Neural cell (in vitro differentiated cells): ENCODE data around the gene ATP5ME. TPM values are rescaled to one million over a fixed set of nuclear protein-coding genes. Genes with fewer than 3 reads are reported as not detected.

Source experiments
- H2AFZ ChIP-seq: fragments of 200-600, 300-800 bp; sonication (generic), shearing (Covaris generic); 2 replicates; pipeline ENCODE4 v1.6.0; 2014; ENCODE audit warnings: low read depth, mild to moderate bottlenecking, antibody characterized with exemption, low read length, moderate library complexity
- H3F3A ChIP-seq: fragments of 200-600 bp; shearing (Covaris generic); 2 replicates; pipeline ENCODE4 v1.6.1; 2016; ENCODE audit warnings: mild to moderate bottlenecking, moderate library complexity, mixed read lengths, antibody characterized with exemption, low read length; ENCODE audit not compliant: insufficient read depth, poor library complexity, severe bottlenecking
- H3K27ac ChIP-seq: fragments of 200-600, 300-800 bp; sonication (generic), shearing (Covaris generic); 2 replicates; pipeline ENCODE4 v1.5.1; 2014; ENCODE audit warnings: mild to moderate bottlenecking, low read length, moderate library complexity
- H3K27me3 ChIP-seq: fragments of 300-800, 200-600 bp; sonication (generic), shearing (Covaris generic); 2 replicates; pipeline ENCODE4 v1.6.0; 2014; ENCODE audit warnings: mild to moderate bottlenecking, low read depth, low read length, moderate library complexity; ENCODE audit not compliant: insufficient read depth
- H3K36me3 ChIP-seq: fragments of 300-800, 200-600 bp; sonication (generic), shearing (Covaris generic); 2 replicates; pipeline ENCODE4 v1.5.1; 2014; ENCODE audit warnings: mild to moderate bottlenecking, antibody characterized with exemption, low read length, moderate library complexity; ENCODE audit not compliant: insufficient read depth
- H3K4me2 ChIP-seq: fragments of 300-800, 200-600 bp; sonication (generic), shearing (Covaris generic); 2 replicates; pipeline ENCODE4 v1.6.0; 2014; ENCODE audit warnings: mild to moderate bottlenecking, low read length
- H3K4me3 ChIP-seq: fragments of 300-800, 200-600 bp; sonication (generic), shearing (Covaris generic); 2 replicates; pipeline ENCODE4 v1.5.1; 2014; ENCODE audit warnings: mild to moderate bottlenecking, low read length, moderate library complexity
- H3K79me2 ChIP-seq: fragments of 200-600 bp; shearing (Covaris generic); replicated peaks from 2 replicates; pipeline ENCODE4 v1.6.0; 2014; ENCODE audit warnings: mild to moderate bottlenecking, low read length, moderate library complexity; ENCODE audit not compliant: insufficient read depth
- H3K9ac ChIP-seq: fragments of 300-800, 200-600 bp; sonication (generic), shearing (Covaris generic); 2 replicates; pipeline ENCODE4 v1.6.1; 2016; ENCODE audit warnings: mild to moderate bottlenecking, low read length, mixed read lengths
- H3K9me2 ChIP-seq: fragments of 200-600 bp; shearing (Covaris generic); 2 replicates; pipeline ENCODE4 v1.6.1; 2016; ENCODE audit warnings: mild to moderate bottlenecking, low read length, mixed read lengths; ENCODE audit not compliant: insufficient read depth
- H3K9me3 ChIP-seq: fragments of 200-600, 300-800 bp; sonication (generic), shearing (Covaris generic); 2 replicates; pipeline ENCODE4 v1.6.1; 2016; ENCODE audit warnings: mild to moderate bottlenecking, mixed run types, low read length, moderate library complexity, mixed read lengths
- H4K20me1 ChIP-seq: fragments of 200-600 bp; shearing (Covaris generic); 2 replicates; pipeline ENCODE4 v1.6.1; 2016; ENCODE audit warnings: mild to moderate bottlenecking, mixed run types; ENCODE audit not compliant: insufficient read depth
- CTCF ChIP-seq: fragments of 450-650 bp; IDR thresholded peaks from 2 replicates; pipeline ENCODE4 v1.5.1; 2014; ENCODE audit warnings: antibody characterized with exemption, mild to moderate bottlenecking, moderate library complexity; ENCODE audit not compliant: poor library complexity, severe bottlenecking
- EP300 ChIP-seq: fragments of 450-650 bp; conservative IDR thresholded peaks from 2 replicates; pipeline ENCODE4 v1.6.1; 2014; ENCODE audit warnings: antibody characterized with exemption, mild to moderate bottlenecking, moderate library complexity; ENCODE audit not compliant: poor library complexity, severe bottlenecking
- EZH2 ChIP-seq: fragments of 200-600, 300-800 bp; shearing (Covaris generic), sonication (generic); IDR thresholded peaks from 2 replicates; pipeline ENCODE4 v1.6.1; 2014; ENCODE audit warnings: antibody characterized with exemption, low read length, borderline replicate concordance, mild to moderate bottlenecking; ENCODE audit not compliant: insufficient read depth, poor library complexity, severe bottlenecking
- MXI1 ChIP-seq: fragments of 450-650 bp; conservative IDR thresholded peaks from 2 replicates; pipeline ENCODE4 v1.6.1; 2014; ENCODE audit warnings: antibody characterized with exemption, mild to moderate bottlenecking; ENCODE audit not compliant: poor library complexity, severe bottlenecking
- POLR2AphosphoS5 ChIP-seq: IDR thresholded peaks from 2 replicates; pipeline ENCODE4 v1.6.1; 2012
- RAD21 ChIP-seq: fragments of 450-650 bp; conservative IDR thresholded peaks from 2 replicates; pipeline ENCODE4 v1.6.1; 2014; ENCODE audit warnings: antibody characterized with exemption, mild to moderate bottlenecking, moderate library complexity
- REST ChIP-seq: IDR thresholded peaks from 2 replicates; pipeline ENCODE4 v1.6.1; 2012; ENCODE audit warnings: borderline replicate concordance
- SMC3 ChIP-seq: fragments of 450-650 bp; conservative IDR thresholded peaks from 2 replicates; pipeline ENCODE4 v1.6.1; 2014; ENCODE audit warnings: antibody characterized with exemption, mild to moderate bottlenecking, moderate library complexity; ENCODE audit not compliant: poor library complexity
- TAF1 ChIP-seq: IDR thresholded peaks from 2 replicates; pipeline ENCODE4 v1.6.1; 2012; ENCODE audit warnings: low read depth
- polyA plus RNA-seq: library from polyadenylated mRNA; depleted of rRNA; stranded (reverse); fragments of >200 nt; gene quantifications from 2 replicates; pipeline ENCODE4 v1.2.3, GENCODE V29; 2014

ATP5ME gene
- polyA plus RNA-seq, 1 donor from 2014 or later: 156 TPM

GRCh38 chr4:623914-624566 is 50.0 kb downstream of the ATP5ME start:
- no peak for TF ChIP-seq MXI1
- no peak for TF ChIP-seq CTCF
- TF ChIP-seq REST: no peak
- no peak for TF ChIP-seq RAD21
- TF ChIP-seq EP300: no peak
- Histone ChIP-seq H3K9me2 (no peaks in the 10 kb centered on the region), H3K4me2 (no peak overlapping the region), H3K27me3 (no peaks in the 10 kb centered on the region), H4K20me1 (no peaks in the 10 kb centered on the region), H3K9ac (no peak overlapping the region), H3K79me2 (no peaks in the 10 kb centered on the region), H3K9me3 (no peaks in the 10 kb centered on the region), H3K4me3 (no peak overlapping the region), H2AFZ (no peak overlapping the region), H3F3A (no peaks in the 10 kb centered on the region), H3K36me3 (no peaks in the 10 kb centered on the region), H3K27ac (no peak overlapping the region)

GRCh38 chr4:622996-623913 is 50.8 kb downstream of the ATP5ME start:
- Histone ChIP-seq H3K27ac (no peak overlapping the region), H2AFZ (no peak overlapping the region), H3K36me3 (no peaks in the 10 kb centered on the region), H3K9ac (no peak overlapping the region), H4K20me1 (no peaks in the 10 kb centered on the region), H3K4me3 (no peak overlapping the region), H3K79me2 (no peaks in the 10 kb centered on the region), H3K4me2 (no peak overlapping the region), H3K27me3 (no peaks in the 10 kb centered on the region), H3K9me2 (no peaks in the 10 kb centered on the region), H3F3A (no peaks in the 10 kb centered on the region), H3K9me3 (no peaks in the 10 kb centered on the region)
- TF ChIP-seq MXI1: no peak
- TF ChIP-seq SMC3: no peak
- TF ChIP-seq POLR2AphosphoS5: no peak
- TF ChIP-seq CTCF: no peak
- TF ChIP-seq EZH2: no peak
- no peak for TF ChIP-seq RAD21
- TF ChIP-seq TAF1: no peak
- TF ChIP-seq REST: no peak
- no peak for TF ChIP-seq EP300
